Activated CD8-positive, alpha-beta T cell treated with anti-CD3 and anti-CD28 coated beads for 36 hours (primary cell): ENCODE data around the gene PCDHGA8. TPM values are rescaled to one million over a fixed set of nuclear protein-coding genes. Genes with fewer than 3 reads are reported as not detected.

Experiments used
- ATAC-seq: fragments of 200-7000 bp; cut with Tn5 transposase; one replicate; pipeline ENCODE4 v1.10.0; 2021; ENCODE audit warnings: mild to moderate bottlenecking, moderate library complexity
- CTCF ChIA-PET: fragments of 350-600 bp; sonication (Branson Sonifier 250); formaldehyde crosslinking; loops from one replicate; lab custom pipeline; 2021; ENCODE audit warnings: antibody characterized with exemption; lab: Charles Lee
- POLR2A ChIA-PET: fragments of 350-600 bp; sonication (Branson Sonifier 250); formaldehyde crosslinking; loops from one replicate; lab custom pipeline; 2021; ENCODE audit warnings: antibody characterized with exemption; lab: Charles Lee
- DNase-seq: peaks from one replicate; pipeline ENCODE4 v3.0.0-alpha.2; 2020
- H3K27ac Mint-ChIP-seq: one replicate; pipeline ENCODE4 v1.8.0; 2021; ENCODE audit warnings: mild to moderate bottlenecking, mixed read lengths
- H3K27me3 Mint-ChIP-seq: one replicate; pipeline ENCODE4 v1.8.0; 2021; ENCODE audit warnings: mixed read lengths
- H3K36me3 Mint-ChIP-seq: one replicate; pipeline ENCODE4 v1.8.0; 2021; ENCODE audit warnings: low read depth, mixed read lengths
- H3K4me1 Mint-ChIP-seq: one replicate; pipeline ENCODE4 v1.8.0; 2021; ENCODE audit warnings: low read depth, mixed read lengths
- H3K4me3 Mint-ChIP-seq: one replicate; pipeline ENCODE4 v1.8.0; 2021; ENCODE audit warnings: mild to moderate bottlenecking, moderate library complexity, mixed read lengths
- H3K9me3 Mint-ChIP-seq: one replicate; pipeline ENCODE4 v1.8.0; 2021; ENCODE audit warnings: mixed read lengths
- CTCF ChIP-seq: fragments of 200-600 bp; IDR thresholded peaks from one replicate; pipeline ENCODE4 v1.8.0; 2022; ENCODE audit warnings: antibody characterized with exemption, mild to moderate bottlenecking
- intact Hi-C: fragments of 100-400 bp; cut with micrococcal nuclease; formaldehyde crosslinking; loops from one replicate; pipeline ENCODE4 v1.10.0; 2022
- total RNA-seq, 2 experiments: library from RNA; stranded (reverse); gene quantifications; one replicate each; pipeline ENCODE4 v1.2.3, GENCODE V29; 2021

The PCDHGA8 gene
- total RNA-seq = not detected

- Mint-ChIP-seq H3K9me3 (peaks cover 31% of the 10 kb centered on the region), H3K27me3 (peaks cover 57% of the 10 kb centered on the region), H3K36me3 (peaks cover 19% of the 10 kb centered on the region), H3K4me1 (peaks cover 2% of the 10 kb centered on the region), H3K4me3 (no peak within 1 kb of the TSS), H3K27ac (no peak within 1 kb of the TSS)
- intact Hi-C loops = no loop called here
- no peak for ATAC-seq
- no peak for DNase-seq
- CTCF ChIA-PET = interaction anchor here (1.0 to 2.2 kb wide), 9 partner anchors 15 to 206 kb away, joined by 3 to 9 read pairs (median 3); partner anchors contain the start of genes PCDHB9, PCDHGA1, PCDHGA10 and PCDHGA11
- POLR2A ChIA-PET = no interaction called here
- peak; percentile 33 for TF ChIP-seq CTCF
Observed at GRCh38 chr5:141392429-141393198, at the start of gene PCDHGA8. PCDHGA8 (plus strand) TSS chr5:141392633; CDS start chr5:141392814, 181 bp downstream.

- ChIA-PET POLR2A (no interaction called here), CTCF (interaction anchor here (0.8 to 3.0 kb wide), 8 partner anchors 12 to 221 kb away, joined by 3 to 10 read pairs (median 4); partner anchors contain the start of genes PCDHGA1, PCDHGA6, PCDHGB2 and TAF7)
- Mint-ChIP-seq H3K27ac (no peak overlapping the region), H3K4me3 (no peak overlapping the region), H3K27me3 (peaks cover 47% of the 10 kb centered on the region), H3K4me1 (no peaks in the 10 kb centered on the region), H3K9me3 (peaks cover 48% of the 10 kb centered on the region), H3K36me3 (peaks cover 24% of the 10 kb centered on the region)
- DNase-seq = no peak
- TF ChIP-seq CTCF = no peak
- ATAC-seq = no peak
- intact Hi-C loops = no loop called here
Observed at GRCh38 chr5:141342773-141343172, 49.7 kb upstream of the PCDHGA8 start.

GRCh38 chr5:141343242-141343952, 49.0 kb upstream of the PCDHGA8 start, which contains the start of gene PCDHGA3:
PCDHGA3 (plus strand) TSS chr5:141343829; CDS start chr5:141344034, 205 bp downstream.
- DNase-seq (peak; percentile 45), ATAC-seq (peak; percentile 47)
- H3K27ac Mint-ChIP-seq = no peak within 1 kb of the TSS
- intact Hi-C loops = no loop called here
- POLR2A ChIA-PET = no interaction called here
- CTCF ChIA-PET = interaction anchor here (0.8 to 3.0 kb wide), 24 partner anchors 8 to 221 kb away, joined by 3 to 10 read pairs (median 4); partner anchors contain the start of genes PCDHB9, PCDHGA1, PCDHGA11 and PCDHGA4
- H3K36me3 Mint-ChIP-seq = peaks cover 18% of the 10 kb centered on the region
- H3K4me1 Mint-ChIP-seq = no peaks in the 10 kb centered on the region
- no peak within 1 kb of the TSS for H3K4me3 Mint-ChIP-seq
- peaks cover 41% of the 10 kb centered on the region for H3K27me3 Mint-ChIP-seq
- peak; percentile 43 for TF ChIP-seq CTCF
- H3K9me3 Mint-ChIP-seq = peaks cover 42% of the 10 kb centered on the region

GRCh38 chr5:141343953-141344463, 48.4 kb upstream of the PCDHGA8 start:
- DNase-seq = no peak
- H3K4me1 Mint-ChIP-seq = no peaks in the 10 kb centered on the region
- ChIA-PET POLR2A (no interaction called here), CTCF (interaction anchor here (0.9 to 3.0 kb wide), 21 partner anchors 8 to 220 kb away, joined by 3 to 10 read pairs (median 4); partner anchors contain the start of genes PCDHB9, PCDHGA11, PCDHGA4 and PCDHGB2)
- ATAC-seq = no peak
- no peak for TF ChIP-seq CTCF
- peaks cover 36% of the 10 kb centered on the region for H3K9me3 Mint-ChIP-seq
- peaks cover 15% of the 10 kb centered on the region for H3K36me3 Mint-ChIP-seq
- no peak overlapping the region for H3K27ac Mint-ChIP-seq
- no peak overlapping the region for H3K4me3 Mint-ChIP-seq
- peaks cover 43% of the 10 kb centered on the region for H3K27me3 Mint-ChIP-seq
- intact Hi-C loops = no loop called here
